Measurements from ENCODE around the gene GTPBP3. TPM values are rescaled to one million over a fixed set of nuclear protein-coding genes. Genes with fewer than 3 reads are reported as not detected.

The GTPBP3 gene
- total RNA-seq, 2 experiments from 2014 or later: 83.2 to 113 TPM

DNA sequence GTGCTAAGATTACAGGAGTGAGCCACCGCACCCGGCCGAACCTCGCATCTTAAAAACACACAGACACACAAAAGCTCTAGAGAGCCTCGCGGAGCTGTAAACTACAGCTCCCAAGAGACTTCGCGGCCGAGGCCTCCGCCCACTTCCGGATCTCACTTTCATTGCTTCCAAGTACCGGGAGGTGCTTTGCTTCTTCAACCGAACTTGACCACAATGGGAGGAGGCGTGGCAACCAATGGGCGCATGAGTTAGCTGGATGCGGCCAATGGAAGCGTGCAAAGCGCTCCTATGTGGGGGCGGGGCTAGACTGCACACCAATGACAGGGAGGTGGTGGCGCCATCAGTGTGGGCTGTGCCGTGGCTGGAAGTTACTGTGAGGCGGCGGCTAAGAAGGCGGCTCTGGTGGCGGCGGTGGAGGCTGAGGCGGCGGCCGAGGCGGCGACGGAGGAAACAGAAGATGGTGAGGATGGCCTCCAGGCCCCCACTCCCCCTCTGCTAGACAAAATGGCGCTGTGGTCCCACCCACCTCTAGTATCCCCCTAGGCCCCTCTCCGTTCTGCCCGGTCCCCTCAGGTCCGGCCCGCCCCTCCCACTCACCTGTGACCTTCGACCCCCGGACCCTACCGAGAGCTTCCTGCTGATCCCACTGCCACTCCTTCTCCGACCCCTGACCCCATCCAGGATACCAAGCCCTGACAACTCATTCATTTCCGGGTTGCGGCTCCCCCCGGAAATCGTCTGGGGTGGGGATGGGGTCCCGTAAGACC is 28.0 kb upstream of the GTPBP3 start, which contains the start of gene DDA1:
TSS of gene DDA1 (plus strand) at position 366 of the 767 bp plus-strand sequence. CDS start at position 458, 92 bp downstream.
- Histone ChIP-seq H3K9me2 (ENCODE audit: insufficient read depth, low read length) (no peaks in the 10 kb centered on the region), H3K4me3 (ENCODE audit: low read depth, low read length, poor library complexity, severe bottlenecking) (peak within 1 kb of the TSS; percentile 94), H3K27ac (ENCODE audit: low read depth, low read length, poor library complexity, severe bottlenecking) (peak within 1 kb of the TSS; percentile 40), H3K36me3 (ENCODE audit: insufficient read depth, low read length) (peaks cover 21% of the 10 kb centered on the region), H3K9me3 (ENCODE audit: low read length) (no peaks in the 10 kb centered on the region), H3K4me1 (ENCODE audit: insufficient read depth, low read length, poor library complexity, severe bottlenecking) (peaks cover 29% of the 10 kb centered on the region), H2AFZ (ENCODE audit: low read length) (no peak within 1 kb of the TSS), H3K4me2 (ENCODE audit: low read length) (peak within 1 kb of the TSS; percentile 75), H3K79me2 (ENCODE audit: insufficient read depth, low read depth, low read length) (peaks cover 31% of the 10 kb centered on the region), H4K20me1 (ENCODE audit: insufficient read depth, low read length) (0 out of 2 replicates have a peak, but pooled peaks cover 5% of the 10 kb centered on the region)
- TF ChIP-seq, protein P1, sequence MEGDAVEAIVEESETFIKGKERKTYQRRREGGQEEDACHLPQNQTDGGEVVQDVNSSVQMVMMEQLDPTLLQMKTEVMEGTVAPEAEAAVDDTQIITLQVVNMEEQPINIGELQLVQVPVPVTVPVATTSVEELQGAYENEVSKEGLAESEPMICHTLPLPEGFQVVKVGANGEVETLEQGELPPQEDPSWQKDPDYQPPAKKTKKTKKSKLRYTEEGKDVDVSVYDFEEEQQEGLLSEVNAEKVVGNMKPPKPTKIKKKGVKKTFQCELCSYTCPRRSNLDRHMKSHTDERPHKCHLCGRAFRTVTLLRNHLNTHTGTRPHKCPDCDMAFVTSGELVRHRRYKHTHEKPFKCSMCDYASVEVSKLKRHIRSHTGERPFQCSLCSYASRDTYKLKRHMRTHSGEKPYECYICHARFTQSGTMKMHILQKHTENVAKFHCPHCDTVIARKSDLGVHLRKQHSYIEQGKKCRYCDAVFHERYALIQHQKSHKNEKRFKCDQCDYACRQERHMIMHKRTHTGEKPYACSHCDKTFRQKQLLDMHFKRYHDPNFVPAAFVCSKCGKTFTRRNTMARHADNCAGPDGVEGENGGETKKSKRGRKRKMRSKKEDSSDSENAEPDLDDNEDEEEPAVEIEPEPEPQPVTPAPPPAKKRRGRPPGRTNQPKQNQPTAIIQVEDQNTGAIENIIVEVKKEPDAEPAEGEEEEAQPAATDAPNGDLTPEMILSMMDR (conservative IDR thresholded peaks at IDR 0.05; ENCODE audit: low read length): no peak
- TF ChIP-seq EZH2phosphoT487 (IDR thresholded peaks at IDR 0.05; ENCODE audit: borderline replicate concordance, low read depth, low read length): no peak
- TSS peak; percentile 52 for BruUV-seq (replicated peaks)
- intact Hi-C loops (cut with micrococcal nuclease; ENCODE audit: unreplicated experiment): loop anchor here (1.0 to 5.0 kb wide), 2 partner anchors 25 to 443 kb away; partner anchors contain the start of genes ANO8 and FCHO1
- ChIA-PET POLR2A (interaction anchor here (0.6 to 2.4 kb wide), 7 partner anchors 8 to 96 kb away, joined by 3 to 15 read pairs (median 5); partner anchors contain the start of genes BABAM1 and BST2), CTCF (ENCODE audit: unreplicated experiment) (interaction anchor here (0.7 to 1.0 kb wide), 4 partner anchors 16 to 94 kb away, joined by 3 to 8 read pairs (median 4); partner anchors contain the start of gene USE1)
- peak; percentile 100 for DNase-seq (ENCODE audit: low spot score)

DNA sequence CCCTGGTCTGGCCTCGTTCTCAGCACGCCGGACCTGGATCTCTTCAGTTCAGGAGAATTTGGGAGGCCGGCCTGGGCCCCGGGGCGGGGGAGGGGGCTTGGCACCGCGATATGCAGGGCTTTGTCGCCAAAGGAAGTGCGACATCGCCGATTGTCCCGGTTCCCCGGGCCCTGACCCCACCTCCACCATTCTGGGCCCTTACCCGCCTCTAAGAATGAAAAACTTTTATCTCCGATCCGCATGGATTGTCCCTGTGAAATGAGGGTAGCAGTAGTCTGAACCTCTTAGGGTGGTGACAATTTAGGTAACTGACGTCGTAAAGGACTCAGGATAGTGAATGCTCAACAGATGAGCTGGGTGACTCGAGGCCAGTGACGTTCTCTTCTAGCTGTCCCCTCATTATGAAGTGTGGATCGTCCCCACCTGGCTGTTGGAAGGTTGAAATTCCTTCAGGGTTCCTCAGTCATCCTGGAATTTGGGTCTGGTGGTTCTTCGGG is 27.3 kb upstream of the GTPBP3 start:
- peaks cover 31% of the 10 kb centered on the region for H3K79me2 ChIP-seq (ENCODE audit: insufficient read depth, low read depth, low read length)
- H3K9me2 ChIP-seq (ENCODE audit: insufficient read depth, low read length): no peaks in the 10 kb centered on the region
- no TSS peak for BruUV-seq (replicated peaks)
- H3K36me3 ChIP-seq (ENCODE audit: insufficient read depth, low read length): peaks cover 26% of the 10 kb centered on the region
- peaks cover 22% of the 10 kb centered on the region for H3K4me1 ChIP-seq (ENCODE audit: insufficient read depth, low read length, poor library complexity, severe bottlenecking)
- ChIA-PET CTCF (ENCODE audit: unreplicated experiment) (no interaction called here), POLR2A (interaction anchor here (1.0 to 2.4 kb wide), 2 partner anchors 23 to 43 kb away, joined by 6 to 15 read pairs; partner anchors contain the start of gene BABAM1)
- 0 out of 2 replicates have a peak, but pooled peaks cover 5% of the 10 kb centered on the region for H4K20me1 ChIP-seq (ENCODE audit: insufficient read depth, low read length)
- H3K9me3 ChIP-seq (ENCODE audit: low read length): no peaks in the 10 kb centered on the region
- no peak for DNase-seq (ENCODE audit: low spot score)
- H3K4me2 ChIP-seq (ENCODE audit: low read length): peak overlapping the region; percentile 75
- intact Hi-C loops (cut with micrococcal nuclease; ENCODE audit: unreplicated experiment): loop anchor here (1.0 to 5.0 kb wide), 2 partner anchors 24 to 442 kb away; partner anchors contain the start of genes ANO8 and FCHO1
- H3K27ac ChIP-seq (ENCODE audit: low read depth, low read length, poor library complexity, severe bottlenecking): peak overlapping the region; percentile 40
- peak overlapping the region; percentile 94 for H3K4me3 ChIP-seq (ENCODE audit: low read depth, low read length, poor library complexity, severe bottlenecking)
- no peak overlapping the region for H2AFZ ChIP-seq (ENCODE audit: low read length)
- TF ChIP-seq, protein P1 (conservative IDR thresholded peaks at IDR 0.05; ENCODE audit: low read length): no peak
- TF ChIP-seq EZH2phosphoT487 (IDR thresholded peaks at IDR 0.05; ENCODE audit: borderline replicate concordance, low read depth, low read length): no peak
